IPS-18a (cell line): Measurements from ENCODE around the gene DOK5.

Experiments
- H3K27ac ChIP-seq: one replicate; pipeline ENCODE4 v1.5.1; 2013; ENCODE audit warnings: low read length
- H3K27me3 ChIP-seq: one replicate; pipeline ENCODE4 v1.6.1; 2013; ENCODE audit warnings: mild to moderate bottlenecking, low read length; ENCODE audit not compliant: control insufficient read depth, insufficient read depth
- H3K36me3 ChIP-seq: one replicate; pipeline ENCODE4 v1.6.1; 2013; ENCODE audit warnings: low read depth, low read length; ENCODE audit not compliant: control insufficient read depth
- H3K4me1 ChIP-seq: one replicate; pipeline ENCODE4 v1.6.1; 2013; ENCODE audit warnings: low read depth, low read length; ENCODE audit not compliant: control insufficient read depth
- H3K4me3 ChIP-seq: one replicate; pipeline ENCODE4 v1.5.1; 2013; ENCODE audit warnings: low read length
- H3K9ac ChIP-seq: one replicate; pipeline ENCODE4 v1.6.1; 2013; ENCODE audit warnings: mild to moderate bottlenecking, low read length, moderate library complexity
- H3K9me3 ChIP-seq: one replicate; pipeline ENCODE4 v1.6.1; 2013; ENCODE audit warnings: low read depth, low read length; ENCODE audit not compliant: control insufficient read depth

DOK5 gene

GRCh38 chr20:54454982-54455381 lies 20.4 kb upstream of the DOK5 start:
- H3K9ac ChIP-seq, result no peak overlapping the region
- no peaks in the 10 kb centered on the region for H3K9me3 ChIP-seq
- no peak overlapping the region for H3K27ac ChIP-seq
- H3K36me3 ChIP-seq, result no peaks in the 10 kb centered on the region
- H3K4me1 ChIP-seq, result peaks cover 6% of the 10 kb centered on the region
- no peak overlapping the region for H3K4me3 ChIP-seq
- no peaks in the 10 kb centered on the region for H3K27me3 ChIP-seq

- no peaks in the 10 kb centered on the region for H3K27me3 ChIP-seq
- no peaks in the 10 kb centered on the region for H3K9me3 ChIP-seq
- no peaks in the 10 kb centered on the region for H3K4me1 ChIP-seq
- H3K36me3 ChIP-seq, result no peaks in the 10 kb centered on the region
- no peak overlapping the region for H3K27ac ChIP-seq
- H3K9ac ChIP-seq, result no peak overlapping the region
- H3K4me3 ChIP-seq, result no peak overlapping the region
Observed at GRCh38 chr20:54456423-54456822, 19.0 kb upstream of the DOK5 start.

DNA sequence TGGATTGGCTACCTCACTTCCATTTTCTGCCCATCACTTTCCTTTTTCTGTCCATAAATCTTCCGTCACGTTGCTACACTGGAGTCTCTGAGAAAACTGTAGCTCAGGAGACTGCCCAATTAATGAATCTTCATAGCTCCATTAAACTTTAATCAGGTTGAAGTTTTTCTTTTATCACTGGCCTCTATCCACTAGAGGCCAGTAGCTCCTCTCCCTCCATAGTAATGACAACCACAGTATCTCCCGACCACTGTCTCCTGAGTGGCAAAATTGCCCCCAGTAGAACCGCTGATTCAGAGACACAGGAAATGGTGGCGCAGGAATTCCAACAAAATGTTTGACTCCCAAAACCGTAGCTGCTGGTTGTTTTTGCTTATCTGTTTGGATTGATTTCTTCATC lies 18.4 kb upstream of the DOK5 start:
- Histone ChIP-seq H3K27ac (no peak overlapping the region), H3K27me3 (no peaks in the 10 kb centered on the region), H3K9me3 (no peaks in the 10 kb centered on the region), H3K4me3 (no peak overlapping the region), H3K36me3 (no peaks in the 10 kb centered on the region), H3K9ac (no peak overlapping the region), H3K4me1 (no peaks in the 10 kb centered on the region)

GRCh38 chr20:54458219-54458618 lies 17.2 kb upstream of the DOK5 start:
- H3K27ac ChIP-seq, result no peak overlapping the region
- no peak overlapping the region for H3K4me3 ChIP-seq
- H3K9me3 ChIP-seq, result no peaks in the 10 kb centered on the region
- no peaks in the 10 kb centered on the region for H3K4me1 ChIP-seq
- H3K27me3 ChIP-seq, result no peaks in the 10 kb centered on the region
- H3K36me3 ChIP-seq, result no peaks in the 10 kb centered on the region
- H3K9ac ChIP-seq, result no peak overlapping the region

DNA sequence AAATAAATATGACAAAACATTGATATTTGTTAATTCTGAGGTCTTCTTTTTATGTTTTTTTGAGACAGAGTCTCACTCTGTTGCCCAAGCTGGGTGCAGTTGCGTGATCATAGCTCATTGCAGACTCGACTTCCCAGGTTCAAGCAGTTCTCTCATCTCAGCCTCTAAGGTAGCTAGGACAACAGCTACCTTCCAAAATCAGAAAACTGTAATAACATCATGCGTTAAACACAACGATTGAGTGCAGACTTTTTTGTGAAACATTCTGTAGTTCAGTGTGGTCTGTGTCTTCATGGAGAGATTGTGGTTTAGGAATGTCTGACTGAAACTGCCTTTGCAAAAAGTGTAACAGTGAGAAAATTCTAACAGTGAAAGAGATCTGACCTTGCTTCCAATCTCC lies 16.1 kb upstream of the DOK5 start:
- no peaks in the 10 kb centered on the region for H3K4me1 ChIP-seq
- no peak overlapping the region for H3K27ac ChIP-seq
- H3K4me3 ChIP-seq, result no peak overlapping the region
- no peaks in the 10 kb centered on the region for H3K9me3 ChIP-seq
- H3K36me3 ChIP-seq, result no peaks in the 10 kb centered on the region
- H3K9ac ChIP-seq, result no peak overlapping the region
- H3K27me3 ChIP-seq, result no peaks in the 10 kb centered on the region

DNA sequence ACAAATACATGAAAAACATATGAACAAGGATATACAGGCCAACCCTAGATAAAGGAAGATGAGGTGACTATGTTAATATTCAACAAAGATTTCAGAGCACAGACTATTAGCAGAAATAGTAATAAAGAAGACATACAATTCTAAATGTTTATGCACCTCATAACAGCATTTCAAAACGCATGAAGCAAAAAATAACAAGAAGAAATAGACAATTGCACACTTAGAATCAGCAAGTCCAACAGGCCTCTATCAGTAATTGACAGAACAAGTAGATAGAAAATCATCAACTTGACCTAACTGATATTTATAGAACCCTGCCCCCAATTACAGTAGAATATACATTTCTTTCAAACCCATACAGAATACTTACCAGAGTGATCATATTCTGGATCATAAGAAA lies 11.4 kb upstream of the DOK5 start:
- Histone ChIP-seq H3K36me3 (no peaks in the 10 kb centered on the region), H3K9me3 (no peaks in the 10 kb centered on the region), H3K27ac (no peak overlapping the region), H3K4me1 (no peaks in the 10 kb centered on the region), H3K4me3 (no peak overlapping the region), H3K27me3 (no peaks in the 10 kb centered on the region), H3K9ac (no peak overlapping the region)

GRCh38 chr20:54466127-54466526 lies 9.3 kb upstream of the DOK5 start:
- Histone ChIP-seq H3K27me3 (no peaks in the 10 kb centered on the region), H3K9me3 (no peaks in the 10 kb centered on the region), H3K9ac (no peak overlapping the region), H3K4me1 (peaks cover 6% of the 10 kb centered on the region), H3K36me3 (no peaks in the 10 kb centered on the region), H3K27ac (no peak overlapping the region), H3K4me3 (no peak overlapping the region)

- Histone ChIP-seq H3K9ac (no peak overlapping the region), H3K4me3 (no peak overlapping the region), H3K36me3 (no peaks in the 10 kb centered on the region), H3K9me3 (no peaks in the 10 kb centered on the region), H3K27ac (no peak overlapping the region), H3K27me3 (no peaks in the 10 kb centered on the region), H3K4me1 (peaks cover 6% of the 10 kb centered on the region)
Observed at GRCh38 chr20:54467622-54468021, 7.8 kb upstream of the DOK5 start.

- Histone ChIP-seq H3K27ac (no peak overlapping the region), H3K4me1 (peaks cover 6% of the 10 kb centered on the region), H3K4me3 (no peak overlapping the region), H3K9ac (no peak overlapping the region), H3K9me3 (no peaks in the 10 kb centered on the region), H3K36me3 (no peaks in the 10 kb centered on the region), H3K27me3 (no peaks in the 10 kb centered on the region)
Observed at GRCh38 chr20:54468082-54468481, 7.3 kb upstream of the DOK5 start.

GRCh38 chr20:54469293-54469692 lies 6.1 kb upstream of the DOK5 start:
- Histone ChIP-seq H3K27me3 (peaks cover 5% of the 10 kb centered on the region), H3K27ac (no peak overlapping the region), H3K36me3 (no peaks in the 10 kb centered on the region), H3K4me1 (peaks cover 6% of the 10 kb centered on the region), H3K9me3 (no peaks in the 10 kb centered on the region), H3K9ac (no peak overlapping the region), H3K4me3 (no peak overlapping the region)

DNA sequence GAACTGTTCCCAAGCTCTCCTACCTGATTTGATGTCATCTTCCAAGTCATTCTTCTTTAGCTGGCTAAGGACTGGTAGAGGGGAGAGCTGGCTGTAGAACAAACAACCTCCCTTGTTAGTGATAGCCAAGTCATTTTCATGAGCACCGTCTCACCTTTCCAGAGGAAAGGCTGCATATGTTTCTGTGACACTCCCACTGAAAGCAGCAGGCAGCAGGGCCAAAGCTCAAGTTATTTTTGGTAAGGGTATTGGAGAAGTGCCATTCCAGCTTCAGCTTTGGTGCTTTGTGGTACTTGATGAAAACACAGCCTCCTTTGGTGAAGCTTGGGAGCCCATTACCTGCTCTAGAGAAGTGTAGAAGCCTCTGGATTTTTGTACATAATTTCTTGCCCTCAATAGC lies 5.4 kb upstream of the DOK5 start:
- H3K4me1 ChIP-seq, result peaks cover 11% of the 10 kb centered on the region
- no peak overlapping the region for H3K4me3 ChIP-seq
- peaks cover 12% of the 10 kb centered on the region for H3K27me3 ChIP-seq
- H3K9ac ChIP-seq, result no peak overlapping the region
- no peak overlapping the region for H3K27ac ChIP-seq
- H3K36me3 ChIP-seq, result no peaks in the 10 kb centered on the region
- H3K9me3 ChIP-seq, result no peaks in the 10 kb centered on the region

- Histone ChIP-seq H3K4me1 (peaks cover 11% of the 10 kb centered on the region), H3K27me3 (peaks cover 13% of the 10 kb centered on the region), H3K27ac (no peak overlapping the region), H3K9me3 (no peaks in the 10 kb centered on the region), H3K4me3 (no peak overlapping the region), H3K36me3 (no peaks in the 10 kb centered on the region), H3K9ac (no peak overlapping the region)
Observed at GRCh38 chr20:54470697-54471096, 4.7 kb upstream of the DOK5 start.
